Activated CD4-positive, alpha-beta memory T cell treated with anti-CD3 and anti-CD28 coated beads for 36 hours (primary cell): ENCODE results near the gene TMEM240. TPM values are rescaled to one million over a fixed set of nuclear protein-coding genes. Genes with fewer than 3 reads are reported as not detected.

ENCODE experiments used
- CTCF ChIA-PET: fragments of 350-600 bp; sonication (Branson Sonifier 250); formaldehyde crosslinking; loops from one replicate; lab custom pipeline; 2021; ENCODE audit warnings: antibody characterized with exemption, inconsistent platforms; lab: Charles Lee
- POLR2A ChIA-PET: fragments of 350-600 bp; sonication (Branson Sonifier 250); formaldehyde crosslinking; loops from one replicate; lab custom pipeline; 2021; ENCODE audit warnings: antibody characterized with exemption; lab: Charles Lee
- DNase-seq: peaks from one replicate; pipeline ENCODE4 v3.0.0-alpha.2; 2020
- H3K27ac Mint-ChIP-seq: one replicate; pipeline ENCODE4 v1.8.0; 2021; ENCODE audit warnings: mixed read lengths
- H3K27me3 Mint-ChIP-seq: one replicate; pipeline ENCODE4 v1.8.0; 2021; ENCODE audit warnings: mixed read lengths
- H3K36me3 Mint-ChIP-seq: one replicate; pipeline ENCODE4 v1.8.0; 2021; ENCODE audit warnings: mixed read lengths
- H3K4me1 Mint-ChIP-seq: one replicate; pipeline ENCODE4 v1.8.0; 2021; ENCODE audit warnings: low read depth, mixed read lengths
- H3K4me3 Mint-ChIP-seq: one replicate; pipeline ENCODE4 v1.8.0; 2021; ENCODE audit warnings: mild to moderate bottlenecking, mixed read lengths
- H3K9me3 Mint-ChIP-seq: one replicate; pipeline ENCODE4 v1.8.0; 2021; ENCODE audit warnings: mixed read lengths
- intact Hi-C: fragments of 100-400 bp; cut with micrococcal nuclease; formaldehyde crosslinking; loops from one replicate; pipeline ENCODE4 v1.15.1; 2023
- total RNA-seq, 2 experiments: library from RNA; stranded (reverse); gene quantifications; one replicate each; pipeline ENCODE4 v1.2.3, GENCODE V29; 2021

The TMEM240 gene
- total RNA-seq, 2 experiments from 2014 or later = 0.29 TPM; not detected in 1

- Mint-ChIP-seq H3K9me3 (no peaks in the 10 kb centered on the region), H3K4me3 (no peak overlapping the region), H3K36me3 (peaks cover 4% of the 10 kb centered on the region), H3K4me1 (no peaks in the 10 kb centered on the region), H3K27me3 (no peaks in the 10 kb centered on the region), H3K27ac (no peak overlapping the region)
- DNase-seq = no peak
- CTCF ChIA-PET = interaction anchor here (1.5 kb wide), 1 partner anchor 17 kb away, joined by 3 read pairs; no protein-coding TSS in a partner anchor
- intact Hi-C loops = no loop called here
- POLR2A ChIA-PET = no interaction called here
These were observed 5.7 kb upstream of the TMEM240 start for GRCh38 chr1:1545946-1546737.

- Mint-ChIP-seq H3K27ac (no peak overlapping the region), H3K4me3 (no peak overlapping the region), H3K4me1 (no peaks in the 10 kb centered on the region), H3K9me3 (no peaks in the 10 kb centered on the region), H3K36me3 (peaks cover 4% of the 10 kb centered on the region), H3K27me3 (no peaks in the 10 kb centered on the region)
- DNase-seq = no peak
- intact Hi-C loops = no loop called here
- ChIA-PET POLR2A (no interaction called here), CTCF (no interaction called here)
These were observed 4.1 kb upstream of the TMEM240 start for GRCh38 chr1:1544544-1544943.

GRCh38 chr1:1543706-1544099 is 3.3 kb upstream of the TMEM240 start:
- intact Hi-C loops = no loop called here
- no peaks in the 10 kb centered on the region for H3K4me1 Mint-ChIP-seq
- H3K27ac Mint-ChIP-seq = no peak overlapping the region
- no peak overlapping the region for H3K4me3 Mint-ChIP-seq
- H3K9me3 Mint-ChIP-seq = no peaks in the 10 kb centered on the region
- no peak for DNase-seq
- CTCF ChIA-PET = no interaction called here
- no peaks in the 10 kb centered on the region for H3K27me3 Mint-ChIP-seq
- POLR2A ChIA-PET = interaction anchor here (0.7 kb wide), 1 partner anchor 9 kb away, joined by 4 read pairs; no protein-coding TSS in a partner anchor
- H3K36me3 Mint-ChIP-seq = peaks cover 4% of the 10 kb centered on the region

- CTCF ChIA-PET = no interaction called here
- no peak overlapping the region for H3K4me3 Mint-ChIP-seq
These were observed 2.6 kb upstream of the TMEM240 start for GRCh38 chr1:1542766-1543705.

GRCh38 chr1:1541956-1542765 is 1.7 kb upstream of the TMEM240 start:
- H3K27me3 Mint-ChIP-seq = no peaks in the 10 kb centered on the region
- H3K4me3 Mint-ChIP-seq = no peak overlapping the region
- no peaks in the 10 kb centered on the region for H3K9me3 Mint-ChIP-seq
- H3K36me3 Mint-ChIP-seq = no peaks in the 10 kb centered on the region
- POLR2A ChIA-PET = no interaction called here
- DNase-seq = no peak
- no peaks in the 10 kb centered on the region for H3K4me1 Mint-ChIP-seq
- CTCF ChIA-PET = no interaction called here
- no peak overlapping the region for H3K27ac Mint-ChIP-seq
- intact Hi-C loops = no loop called here

More at GRCh38 chr1:1542766-1543705, 2.6 kb upstream of the TMEM240 start:
- intact Hi-C loops = no loop called here
- Mint-ChIP-seq H3K36me3 (peaks cover 4% of the 10 kb centered on the region), H3K27ac (no peak overlapping the region), H3K9me3 (no peaks in the 10 kb centered on the region), H3K4me1 (no peaks in the 10 kb centered on the region), H3K27me3 (no peaks in the 10 kb centered on the region)
- no peak for DNase-seq
- POLR2A ChIA-PET = interaction anchor here (0.7 kb wide), 1 partner anchor 10 kb away, joined by 4 read pairs; no protein-coding TSS in a partner anchor

- peak overlapping the region; percentile 37 for H3K4me3 Mint-ChIP-seq
- no peak for DNase-seq
- H3K27ac Mint-ChIP-seq = no peak overlapping the region
- intact Hi-C loops = no loop called here
- CTCF ChIA-PET = no interaction called here
- no peaks in the 10 kb centered on the region for H3K9me3 Mint-ChIP-seq
- no peaks in the 10 kb centered on the region for H3K4me1 Mint-ChIP-seq
- no peaks in the 10 kb centered on the region for H3K27me3 Mint-ChIP-seq
- H3K36me3 Mint-ChIP-seq = no peaks in the 10 kb centered on the region
- POLR2A ChIA-PET = no interaction called here
These were observed 599 bp upstream of the TMEM240 start for GRCh38 chr1:1540818-1541628.

GRCh38 chr1:1539310-1540089 is 924 bp downstream of the TMEM240 start:
- Mint-ChIP-seq H3K36me3 (no peaks in the 10 kb centered on the region), H3K27ac (no peak overlapping the region), H3K4me1 (no peaks in the 10 kb centered on the region), H3K9me3 (no peaks in the 10 kb centered on the region), H3K27me3 (no peaks in the 10 kb centered on the region), H3K4me3 (peak overlapping the region; percentile 57)
- POLR2A ChIA-PET = no interaction called here
- CTCF ChIA-PET = no interaction called here
- intact Hi-C loops = no loop called here
- no peak for DNase-seq

- Mint-ChIP-seq H3K9me3 (no peaks in the 10 kb centered on the region), H3K4me1 (no peaks in the 10 kb centered on the region), H3K27ac (no peak overlapping the region), H3K36me3 (no peaks in the 10 kb centered on the region), H3K27me3 (no peaks in the 10 kb centered on the region), H3K4me3 (no peak overlapping the region)
- intact Hi-C loops = no loop called here
- ChIA-PET CTCF (no interaction called here), POLR2A (no interaction called here)
- no peak for DNase-seq
These were observed 1.5 kb downstream of the TMEM240 start for GRCh38 chr1:1538989-1539309.

GRCh38 chr1:1538334-1538733 is 2.1 kb downstream of the TMEM240 start:
- Mint-ChIP-seq H3K36me3 (no peaks in the 10 kb centered on the region), H3K27me3 (no peaks in the 10 kb centered on the region), H3K4me3 (no peak overlapping the region), H3K4me1 (no peaks in the 10 kb centered on the region), H3K27ac (no peak overlapping the region), H3K9me3 (no peaks in the 10 kb centered on the region)
- intact Hi-C loops = no loop called here
- DNase-seq = no peak
- POLR2A ChIA-PET = no interaction called here
- CTCF ChIA-PET = no interaction called here

- Mint-ChIP-seq H3K9me3 (no peaks in the 10 kb centered on the region), H3K36me3 (peaks cover 3% of the 10 kb centered on the region), H3K27me3 (no peaks in the 10 kb centered on the region), H3K4me1 (no peaks in the 10 kb centered on the region), H3K4me3 (no peak overlapping the region), H3K27ac (no peak overlapping the region)
- no peak for DNase-seq
- ChIA-PET POLR2A (no interaction called here), CTCF (no interaction called here)
- intact Hi-C loops = no loop called here
These were observed 2.7 kb downstream of the TMEM240 start for GRCh38 chr1:1537626-1538250.
